Measurements from ENCODE around the gene ANKZF1. TPM values are rescaled to one million over a fixed set of nuclear protein-coding genes. Genes with fewer than 3 reads are reported as not detected.

The ANKZF1 gene
- total and polyA plus RNA-seq, 10 of the 15 experiments (the other 5 are each of a cell fraction or from before 2014, with no cell fraction given), result 3.1 to 104 (median 35.0) TPM

DNA sequence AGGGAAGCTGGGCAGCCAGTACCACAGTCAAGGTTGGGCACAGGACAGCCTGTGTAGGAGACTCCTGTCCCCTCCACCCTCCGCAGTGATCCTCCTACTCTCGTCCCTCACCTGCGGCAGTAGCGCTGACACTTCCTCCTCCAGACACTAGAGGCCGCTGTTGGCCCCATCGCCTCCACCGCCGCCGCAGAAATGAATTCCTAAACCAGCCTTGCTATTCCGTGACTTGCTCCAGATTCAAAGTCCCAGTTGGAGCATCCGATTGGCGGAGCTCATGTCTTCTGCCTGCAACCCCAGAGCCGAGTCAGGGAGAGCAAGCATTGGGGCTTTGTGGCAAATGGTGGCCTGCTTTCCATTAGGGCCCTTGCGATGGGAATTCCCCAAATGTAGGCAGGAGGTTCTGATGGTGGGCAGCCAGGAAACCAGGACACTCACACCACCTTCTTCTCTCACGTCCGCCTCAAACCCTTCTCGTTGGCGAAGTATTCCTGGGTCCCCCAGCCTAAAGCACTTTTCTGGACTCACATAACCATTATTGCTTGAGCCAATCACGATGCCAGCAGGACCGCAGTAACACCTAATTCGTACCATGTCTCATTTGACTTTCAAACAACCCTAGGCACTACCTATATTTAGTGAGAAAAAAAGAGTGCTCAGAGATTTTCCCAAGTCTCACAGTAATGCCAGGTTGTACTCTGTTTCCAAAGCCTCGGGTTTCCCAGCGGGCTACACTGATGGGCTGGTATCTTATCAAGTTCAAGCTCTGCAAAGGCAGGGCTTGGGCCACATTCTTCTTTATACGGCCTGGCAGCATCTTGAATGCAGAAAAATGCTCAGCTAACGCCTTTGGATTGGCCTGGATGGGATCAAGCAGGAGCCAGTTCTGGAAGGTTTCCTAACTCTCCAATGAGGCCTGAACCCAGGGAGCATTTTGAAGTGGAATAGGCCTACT lies 48.4 kb downstream of the ANKZF1 start (continued):
- TF ChIP-seq NKRF (conservative IDR thresholded peaks at IDR 0.05), result peak; percentile 36; the same call in 1 of the 2 replicates
- no peak for TF ChIP-seq ZNF622 (IDR thresholded peaks at IDR 0.05)
- TF ChIP-seq, protein P1, sequence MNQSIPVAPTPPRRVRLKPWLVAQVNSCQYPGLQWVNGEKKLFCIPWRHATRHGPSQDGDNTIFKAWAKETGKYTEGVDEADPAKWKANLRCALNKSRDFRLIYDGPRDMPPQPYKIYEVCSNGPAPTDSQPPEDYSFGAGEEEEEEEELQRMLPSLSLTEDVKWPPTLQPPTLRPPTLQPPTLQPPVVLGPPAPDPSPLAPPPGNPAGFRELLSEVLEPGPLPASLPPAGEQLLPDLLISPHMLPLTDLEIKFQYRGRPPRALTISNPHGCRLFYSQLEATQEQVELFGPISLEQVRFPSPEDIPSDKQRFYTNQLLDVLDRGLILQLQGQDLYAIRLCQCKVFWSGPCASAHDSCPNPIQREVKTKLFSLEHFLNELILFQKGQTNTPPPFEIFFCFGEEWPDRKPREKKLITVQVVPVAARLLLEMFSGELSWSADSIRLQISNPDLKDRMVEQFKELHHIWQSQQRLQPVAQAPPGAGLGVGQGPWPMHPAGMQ (IDR thresholded peaks at IDR 0.05; ENCODE audit: borderline replicate concordance), result no peak
- no peak; the same call in 1 of the 2 replicates for TF ChIP-seq JUNB (IDR thresholded peaks at IDR 0.05)
- TF ChIP-seq CUX1 (IDR thresholded peaks at IDR 0.05; ENCODE audit: insufficient replicate concordance, low read depth, low read length), result no peak
- TF ChIP-seq, protein P2, sequence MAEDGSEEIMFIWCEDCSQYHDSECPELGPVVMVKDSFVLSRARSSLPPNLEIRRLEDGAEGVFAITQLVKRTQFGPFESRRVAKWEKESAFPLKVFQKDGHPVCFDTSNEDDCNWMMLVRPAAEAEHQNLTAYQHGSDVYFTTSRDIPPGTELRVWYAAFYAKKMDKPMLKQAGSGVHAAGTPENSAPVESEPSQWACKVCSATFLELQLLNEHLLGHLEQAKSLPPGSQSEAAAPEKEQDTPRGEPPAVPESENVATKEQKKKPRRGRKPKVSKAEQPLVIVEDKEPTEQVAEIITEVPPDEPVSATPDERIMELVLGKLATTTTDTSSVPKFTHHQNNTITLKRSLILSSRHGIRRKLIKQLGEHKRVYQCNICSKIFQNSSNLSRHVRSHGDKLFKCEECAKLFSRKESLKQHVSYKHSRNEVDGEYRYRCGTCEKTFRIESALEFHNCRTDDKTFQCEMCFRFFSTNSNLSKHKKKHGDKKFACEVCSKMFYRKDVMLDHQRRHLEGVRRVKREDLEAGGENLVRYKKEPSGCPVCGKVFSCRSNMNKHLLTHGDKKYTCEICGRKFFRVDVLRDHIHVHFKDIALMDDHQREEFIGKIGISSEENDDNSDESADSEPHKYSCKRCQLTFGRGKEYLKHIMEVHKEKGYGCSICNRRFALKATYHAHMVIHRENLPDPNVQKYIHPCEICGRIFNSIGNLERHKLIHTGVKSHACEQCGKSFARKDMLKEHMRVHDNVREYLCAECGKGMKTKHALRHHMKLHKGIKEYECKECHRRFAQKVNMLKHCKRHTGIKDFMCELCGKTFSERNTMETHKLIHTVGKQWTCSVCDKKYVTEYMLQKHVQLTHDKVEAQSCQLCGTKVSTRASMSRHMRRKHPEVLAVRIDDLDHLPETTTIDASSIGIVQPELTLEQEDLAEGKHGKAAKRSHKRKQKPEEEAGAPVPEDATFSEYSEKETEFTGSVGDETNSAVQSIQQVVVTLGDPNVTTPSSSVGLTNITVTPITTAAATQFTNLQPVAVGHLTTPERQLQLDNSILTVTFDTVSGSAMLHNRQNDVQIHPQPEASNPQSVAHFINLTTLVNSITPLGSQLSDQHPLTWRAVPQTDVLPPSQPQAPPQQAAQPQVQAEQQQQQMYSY (CRISPR knock-in tag; IDR thresholded peaks at IDR 0.05), result no peak
- TF ChIP-seq NFYB (IDR thresholded peaks at IDR 0.05; ENCODE audit: insufficient read depth, low read depth, low read length), result 0 out of 2 replicates have a peak, but pooled peaks have one; percentile 21
- TF ChIP-seq, protein P3, sequence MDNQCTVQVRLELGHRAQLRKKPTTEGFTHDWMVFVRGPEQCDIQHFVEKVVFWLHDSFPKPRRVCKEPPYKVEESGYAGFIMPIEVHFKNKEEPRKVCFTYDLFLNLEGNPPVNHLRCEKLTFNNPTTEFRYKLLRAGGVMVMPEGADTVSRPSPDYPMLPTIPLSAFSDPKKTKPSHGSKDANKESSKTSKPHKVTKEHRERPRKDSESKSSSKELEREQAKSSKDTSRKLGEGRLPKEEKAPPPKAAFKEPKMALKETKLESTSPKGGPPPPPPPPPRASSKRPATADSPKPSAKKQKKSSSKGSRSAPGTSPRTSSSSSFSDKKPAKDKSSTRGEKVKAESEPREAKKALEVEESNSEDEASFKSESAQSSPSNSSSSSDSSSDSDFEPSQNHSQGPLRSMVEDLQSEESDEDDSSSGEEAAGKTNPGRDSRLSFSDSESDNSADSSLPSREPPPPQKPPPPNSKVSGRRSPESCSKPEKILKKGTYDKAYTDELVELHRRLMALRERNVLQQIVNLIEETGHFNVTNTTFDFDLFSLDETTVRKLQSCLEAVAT (IDR thresholded peaks at IDR 0.05), result peak; percentile 83; the same call in 1 of the 2 replicates
- no peak for TF ChIP-seq SIN3A (IDR thresholded peaks at IDR 0.05; ENCODE audit: low read depth, low read length)
- TF ChIP-seq SUPT20H (IDR thresholded peaks at IDR 0.05; ENCODE audit: borderline replicate concordance, control insufficient read depth, low read depth, low read length), result no peak
- no peak for TF ChIP-seq GABPA (IDR thresholded peaks at IDR 0.05; ENCODE audit: low read depth)
- TF ChIP-seq EZH2 (IDR thresholded peaks at IDR 0.05; ENCODE audit: borderline replicate concordance, control insufficient read depth, low read depth, low read length), result no peak
- TF ChIP-seq POLR2AphosphoS5 (IDR thresholded peaks at IDR 0.05; ENCODE audit: low read length), result no peak
